T-cell (primary cell): ENCODE data around the gene DGCR6. TPM values are rescaled to one million over a fixed set of nuclear protein-coding genes. Genes with fewer than 3 reads are reported as not detected.
A peak's percentile ranks its signal among the peaks of the same experiment; 100 is the strongest.
"Not testable (repeated sequence)": the region's sequence is repeated elsewhere in the genome, so short reads cannot be mapped to it uniquely, and the experiment has no call there.

Source experiments
- ATAC-seq, 4 experiments: fragments of 200-7000 bp in 3 of 4; fragments of 150-1000 bp in 1 of 4; cut with Tn5 transposase; replicated peaks in 1 of 4; 1 replicate in 3 of 4; 2 replicates in 1 of 4; pipeline ENCODE4 v1.10.0; 2021; ENCODE audit warnings: moderate library complexity in 3 of 4, mild to moderate bottlenecking in 2 of 4, moderate number of reproducible peaks in 1 of 4
- CTCF ChIA-PET, 2 donors: fragments of 300-600 bp; sonication (Branson Sonifier 250); formaldehyde crosslinking; loops; one replicate each; lab custom pipeline; 2022; ENCODE audit warnings: antibody characterized with exemption in 2 of 2; lab: Charles Lee
- POLR2A ChIA-PET, 2 donors: fragments of 300-600 bp; sonication (Branson Sonifier 250); formaldehyde crosslinking; loops; one replicate each; lab custom pipeline; 2022; ENCODE audit warnings: antibody characterized with exemption in 2 of 2; lab: Charles Lee
- DNase-seq, 35 experiments: peaks; one replicate each; pipeline versions ENCODE4 v3.0.0 to v3.0.0-alpha.2; 2013 to 2023
- H3K27ac ChIP-seq: one replicate; pipeline ENCODE4 v1.5.1; 2013; ENCODE audit warnings: low read length
- H3K27me3 ChIP-seq, 2 experiments: replicated peaks in 1 of 2; 1 replicate in 1 of 2; 2 replicates in 1 of 2; pipeline versions ENCODE4 v1.6.1 to v1.7.0; 2013; ENCODE audit warnings: low read length in 1 of 2, mixed read lengths in 1 of 2; ENCODE audit not compliant: control insufficient read depth in 2 of 2, insufficient read depth in 2 of 2; ENCODE audit errors: extremely low read depth in 1 of 2
- H3K36me3 ChIP-seq, 2 donors: 1 replicate in 1 of 2; 2 replicates in 1 of 2; pipeline versions ENCODE4 v1.6.1 to v1.7.0; 2013; ENCODE audit warnings: low read length in 1 of 2; ENCODE audit not compliant: control insufficient read depth in 2 of 2, insufficient read depth in 1 of 2; ENCODE audit errors: extremely low read depth in 1 of 2
- H3K4me1 ChIP-seq, 2 experiments: 1 replicate in 1 of 2; 2 replicates in 1 of 2; pipeline versions ENCODE4 v1.6.1 to v1.7.0; 2013; ENCODE audit warnings: low read length in 2 of 2, mixed read lengths in 1 of 2; ENCODE audit not compliant: insufficient read depth in 2 of 2, control insufficient read depth in 1 of 2; ENCODE audit errors: extremely low read depth in 1 of 2
- H3K4me3 ChIP-seq, 2 donors: 1 replicate in 1 of 2; 2 replicates in 1 of 2; pipeline versions ENCODE4 v1.5.1 to v1.7.0; 2013; ENCODE audit warnings: mild to moderate bottlenecking in 2 of 2, low read length in 1 of 2, moderate library complexity in 1 of 2; ENCODE audit not compliant: control insufficient read depth in 1 of 2; ENCODE audit errors: extremely low read depth in 1 of 2
- H3K9me3 ChIP-seq: 2 replicates; pipeline ENCODE4 v1.7.0; 2013
- H3K27ac Mint-ChIP-seq, 2 donors: one replicate each; pipeline ENCODE4 v1.8.0; 2020 to 2021; ENCODE audit warnings: mild to moderate bottlenecking in 2 of 2, mixed read lengths in 2 of 2
- H3K27me3 Mint-ChIP-seq, 2 donors: one replicate each; pipeline ENCODE4 v1.8.0; 2021 to 2022; ENCODE audit warnings: mixed read lengths in 2 of 2
- H3K36me3 Mint-ChIP-seq: one replicate; pipeline ENCODE4 v1.8.0; 2021; ENCODE audit warnings: mixed read lengths
- H3K4me1 Mint-ChIP-seq, 3 donors: one replicate each; pipeline ENCODE4 v1.8.0; 2020 to 2022; ENCODE audit warnings: mixed read lengths in 3 of 3, mild to moderate bottlenecking in 1 of 3
- H3K4me3 Mint-ChIP-seq, 3 donors: one replicate each; pipeline ENCODE4 v1.8.0; 2020 to 2022; ENCODE audit warnings: mild to moderate bottlenecking in 3 of 3, mixed read lengths in 3 of 3, moderate library complexity in 3 of 3
- H3K9me3 Mint-ChIP-seq, 3 donors: one replicate each; pipeline ENCODE4 v1.8.0; 2020 to 2022; ENCODE audit warnings: mixed read lengths in 3 of 3
- WGBS: methylation state at CpG from one replicate; pipeline ENCODE4 v1.1.5; 2013; ENCODE audit warnings: missing lambda C conversion rate; ENCODE audit not compliant: insufficient coverage; 5-methylcytosine and 5-hydroxymethylcytosine counted together
- total RNA-seq, 35 experiments: library from RNA in 6 of 35; stranded (reverse) in 6 of 35; fragments of 120-200 nt in 1 of 35; gene quantifications; one replicate each; pipeline versions ENCODE4 v1.2.1 to v1.2.4 and lab custom pipeline; 2013 to 2026

Gene DGCR6
- total RNA-seq, 5 donors from 2014 or later (not counting 1 experiment from before 2014, with no cell fraction given) = 5.0 to 16.8 (median 6.5) TPM

GRCh38 chr22:18953128-18953527 lies 47.0 kb downstream of the DGCR6 start:
- ATAC-seq, CTCF ChIA-PET, H3K4me1 Mint-ChIP-seq, H3K36me3 Mint-ChIP-seq, H3K27ac Mint-ChIP-seq, H3K4me3 Mint-ChIP-seq, H3K27ac ChIP-seq, POLR2A ChIA-PET, H3K4me3 ChIP-seq, H3K36me3 ChIP-seq, H3K9me3 Mint-ChIP-seq, H3K4me1 ChIP-seq, H3K9me3 ChIP-seq: not testable (repeated sequence)
- H3K27me3 Mint-ChIP-seq = peaks cover 21 to 35% of the 10 kb centered on the region in 2 donors
- peak in 2 of 35 experiments; percentile 2 to 6 for DNase-seq
- WGBS = 80% methylated on average over 4 of the region's 14 CpGs
- H3K27me3 ChIP-seq = peaks cover 2 to 30% of the 10 kb centered on the region in 2 experiments

GRCh38 chr22:18954303-18954989 lies 48.3 kb downstream of the DGCR6 start:
- peaks cover 0 to 30% of the 10 kb centered on the region in 2 experiments for H3K27me3 ChIP-seq
- H3K27ac ChIP-seq, POLR2A ChIA-PET, H3K36me3 Mint-ChIP-seq, H3K4me1 ChIP-seq, H3K36me3 ChIP-seq, H3K9me3 ChIP-seq, H3K4me1 Mint-ChIP-seq, H3K4me3 ChIP-seq, H3K4me3 Mint-ChIP-seq, H3K27ac Mint-ChIP-seq, CTCF ChIA-PET, H3K9me3 Mint-ChIP-seq: not testable (repeated sequence)
- DNase-seq = peak in 30 of 35 experiments; percentile 3 to 64 (median 34)
- WGBS = 15% methylated on average over 8 of the region's 14 CpGs
- peak; percentile 70 to 83 (median 76) for ATAC-seq
- H3K27me3 Mint-ChIP-seq = peaks cover 13 to 34% of the 10 kb centered on the region in 2 donors

GRCh38 chr22:18954990-18955571 lies 49.0 kb downstream of the DGCR6 start:
- no peak for ATAC-seq
- Mint-ChIP-seq H3K9me3 (no peaks in the 10 kb centered on the region), H3K36me3 (no peaks in the 10 kb centered on the region), H3K4me1 (peaks cover 0 to 4% (median 3%) of the 10 kb centered on the region in 3 donors), H3K4me3 (no peak overlapping the region), H3K27me3 (peaks cover 8 to 30% of the 10 kb centered on the region in 2 donors), H3K27ac (no peak overlapping the region)
- ChIA-PET CTCF (no interaction called here), POLR2A (no interaction called here)
- H3K4me1 ChIP-seq = no peaks in the 10 kb centered on the region
- H3K27me3 ChIP-seq = peaks cover 0 to 29% of the 10 kb centered on the region in 2 experiments
- no peak overlapping the region for H3K27ac ChIP-seq
- DNase-seq = peak in 1 of 35 experiments; percentile 12
- WGBS = 74% methylated on average over 11 of the region's 15 CpGs
- H3K36me3 ChIP-seq = no peaks in the 10 kb centered on the region
- H3K4me3 ChIP-seq = no peak overlapping the region
- no peaks in the 10 kb centered on the region for H3K9me3 ChIP-seq

DNA sequence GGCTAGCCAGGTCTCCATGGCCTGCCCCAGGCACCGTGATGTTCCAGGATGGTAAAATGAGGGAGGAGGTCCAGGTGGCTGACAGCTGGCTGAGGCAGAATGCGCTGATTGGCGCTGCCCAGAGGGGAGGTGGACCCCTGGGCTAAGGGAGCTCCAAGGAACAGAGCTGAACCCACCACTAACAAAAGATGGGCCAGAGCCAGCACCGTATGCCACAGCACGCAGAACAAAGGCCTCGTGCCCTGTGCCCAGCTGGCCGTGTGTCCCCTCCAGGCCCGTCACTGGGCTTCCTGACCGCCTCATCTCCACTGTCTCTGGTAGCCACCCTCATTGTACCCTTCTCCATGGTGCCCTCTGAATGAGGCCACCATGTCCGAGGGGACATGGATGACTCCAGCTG lies 49.6 kb downstream of the DGCR6 start:
- H3K36me3 ChIP-seq = no peaks in the 10 kb centered on the region

DNA sequence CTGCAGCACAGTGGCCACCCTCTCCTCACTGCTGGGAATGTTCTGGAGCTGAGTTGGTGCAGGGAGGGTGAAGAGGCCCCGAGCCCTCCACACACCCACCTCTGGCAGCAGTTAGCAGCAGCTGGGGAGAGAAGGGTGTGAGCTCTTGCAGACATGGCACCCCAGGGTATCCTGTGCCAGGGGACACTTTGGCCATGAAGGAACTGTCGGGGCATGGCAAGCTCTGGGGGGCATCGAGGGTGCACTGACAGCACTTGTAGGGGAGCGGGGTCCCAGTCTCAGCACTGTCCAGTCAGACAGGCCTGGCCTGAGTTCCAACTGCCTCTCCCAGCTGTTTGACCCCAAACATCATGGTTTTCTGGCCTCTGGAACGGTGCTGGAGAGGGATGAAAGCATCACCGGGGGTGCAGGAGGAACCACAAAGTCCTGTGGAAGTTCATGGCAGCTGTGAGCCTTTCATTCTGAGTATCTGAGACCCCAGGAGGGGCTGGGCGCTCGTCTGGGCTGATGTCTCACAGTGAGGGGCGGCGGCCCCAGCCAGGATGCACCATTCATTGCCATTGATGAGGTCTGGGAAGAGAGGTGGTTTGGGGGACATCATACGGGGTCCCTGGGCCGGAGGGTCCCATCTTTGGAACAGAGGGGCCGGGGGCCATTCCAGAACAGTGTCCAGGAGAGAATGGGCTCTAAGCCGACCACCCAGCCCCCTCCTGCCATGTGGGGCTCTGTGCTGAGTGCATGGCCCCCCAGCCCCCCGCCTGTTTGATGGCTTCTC lies 50.2 kb downstream of the DGCR6 start:
- H3K4me3 ChIP-seq, H3K9me3 Mint-ChIP-seq, POLR2A ChIA-PET, H3K36me3 ChIP-seq, H3K4me3 Mint-ChIP-seq, H3K9me3 ChIP-seq, H3K36me3 Mint-ChIP-seq, H3K4me1 ChIP-seq, H3K27ac ChIP-seq, H3K4me1 Mint-ChIP-seq, CTCF ChIA-PET, H3K27ac Mint-ChIP-seq, ATAC-seq: not testable (repeated sequence)
- H3K27me3 Mint-ChIP-seq = peaks cover 4 to 25% of the 10 kb centered on the region in 2 donors
- WGBS = 51% methylated on average over 10 of the region's 15 CpGs
- peak in 1 of 35 experiments; percentile 10 for DNase-seq
- peaks cover 0 to 21% of the 10 kb centered on the region in 2 experiments for H3K27me3 ChIP-seq

More for the DNA sequence above, 49.6 kb downstream of the DGCR6 start:
- Mint-ChIP-seq H3K27me3 (peaks cover 4 to 26% of the 10 kb centered on the region in 2 donors), H3K9me3 (no peaks in the 10 kb centered on the region), H3K4me3 (no peak overlapping the region), H3K27ac (no peak overlapping the region), H3K4me1 (peaks cover 0 to 4% (median 3%) of the 10 kb centered on the region in 3 donors), H3K36me3 (no peaks in the 10 kb centered on the region)
- ATAC-seq = no peak
- WGBS = 91% methylated on average over 6 of the region's 10 CpGs
- Histone ChIP-seq H3K4me1 (no peaks in the 10 kb centered on the region), H3K27me3 (peaks cover 0 to 24% of the 10 kb centered on the region in 2 experiments), H3K9me3 (no peaks in the 10 kb centered on the region), H3K27ac (no peak overlapping the region), H3K4me3 (no peak overlapping the region)
- ChIA-PET CTCF (no interaction called here), POLR2A (no interaction called here)
- peak in 1 of 35 experiments; percentile 8 for DNase-seq

DNA sequence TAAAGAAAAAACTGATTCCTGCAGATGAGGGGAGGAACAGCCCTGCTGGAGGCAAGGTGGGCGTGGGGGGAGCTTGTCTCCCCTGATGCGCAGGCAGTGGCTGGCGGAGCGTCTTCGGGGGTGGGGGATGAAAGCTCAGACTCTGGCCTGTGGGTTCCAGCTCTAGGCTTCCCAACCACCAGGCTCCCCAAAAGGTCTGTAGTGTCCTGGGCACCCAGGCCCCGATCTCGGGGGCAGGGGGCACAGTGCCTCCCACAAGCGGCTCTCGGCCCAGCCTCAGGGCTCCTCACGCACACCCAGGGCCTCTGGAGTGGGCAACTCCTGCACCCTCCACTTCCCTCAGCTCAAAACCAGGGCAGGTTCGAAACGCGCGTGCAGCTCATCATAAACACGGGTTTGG lies 50.8 kb downstream of the DGCR6 start:
- ATAC-seq, H3K36me3 Mint-ChIP-seq, H3K9me3 ChIP-seq, H3K27ac ChIP-seq, H3K4me1 ChIP-seq, CTCF ChIA-PET, H3K4me1 Mint-ChIP-seq, H3K4me3 ChIP-seq, POLR2A ChIA-PET, H3K36me3 ChIP-seq, DNase-seq, H3K9me3 Mint-ChIP-seq, H3K27ac Mint-ChIP-seq, H3K4me3 Mint-ChIP-seq: not testable (repeated sequence)
- peaks cover 4 to 22% of the 10 kb centered on the region in 2 donors for H3K27me3 Mint-ChIP-seq
- 47% methylated on average over 2 of the region's 15 CpGs for WGBS
- peaks cover 0 to 19% of the 10 kb centered on the region in 2 experiments for H3K27me3 ChIP-seq
